ENCODE data around the gene ESM1. TPM values are rescaled to one million over a fixed set of nuclear protein-coding genes. Genes with fewer than 3 reads are reported as not detected.

The ESM1 gene
- total RNA-seq, 4 donors from 2014 or later = not detected

- in situ Hi-C loops (cut with MboI; ENCODE audit: low pct_ligation_motif_present in 1 of 4, low pct_unique_long_range_greater_than_20kb in 1 of 4, low sequenced_read_pairs in 3 of 4) = no loop called here
These were observed 11.1 kb upstream of the ESM1 start for GRCh38 chr5:54996466-54996865.

GRCh38 chr5:54995168-54995567 is 9.8 kb upstream of the ESM1 start:
- H3K4me1 ChIP-seq = no peaks in the 10 kb centered on the region
- no peaks in the 10 kb centered on the region for H3K9me3 ChIP-seq
- WGBS, 2 donors (ENCODE audit: low coverage in 1 of 2) = 60 to 83% methylated on average over 2 to 3 of the region's 3 CpGs
- intact Hi-C loops (cut with DNase I; ENCODE audit: low total_unique reads) = no loop called here
- no peaks in the 10 kb centered on the region for H3K36me3 ChIP-seq
- no peaks in the 10 kb centered on the region for H3K27me3 ChIP-seq
- TF ChIP-seq CTCF (IDR thresholded peaks at IDR 0.05) (no peak), POLR2A (IDR thresholded peaks at IDR 0.05) (no peak), POLR2AphosphoS5 (IDR thresholded peaks at IDR 0.05) (no peak), EP300 (IDR thresholded peaks at IDR 0.05; ENCODE audit: low read depth) (no peak)
- in situ Hi-C loops (cut with MboI; ENCODE audit: low pct_ligation_motif_present in 1 of 4, low pct_unique_long_range_greater_than_20kb in 1 of 4, low sequenced_read_pairs in 3 of 4) = no loop called here
- no peak overlapping the region for H3K27ac ChIP-seq
- DNase-seq = no peak
- H3K4me3 ChIP-seq = no peak overlapping the region

More at GRCh38 chr5:54996466-54996865, 11.1 kb upstream of the ESM1 start:
- Histone ChIP-seq H3K4me3 (no peak overlapping the region), H3K27me3 (no peaks in the 10 kb centered on the region), H3K27ac (no peak overlapping the region), H3K36me3 (no peaks in the 10 kb centered on the region), H3K4me1 (no peaks in the 10 kb centered on the region), H3K9me3 (no peaks in the 10 kb centered on the region)
- intact Hi-C loops (cut with DNase I; ENCODE audit: low total_unique reads) = no loop called here
- no peak for DNase-seq
- no peak for TF ChIP-seq CTCF (IDR thresholded peaks at IDR 0.05)
- no peak for TF ChIP-seq POLR2A (IDR thresholded peaks at IDR 0.05)
- no peak for TF ChIP-seq EP300 (IDR thresholded peaks at IDR 0.05; ENCODE audit: low read depth)
- no peak for TF ChIP-seq POLR2AphosphoS5 (IDR thresholded peaks at IDR 0.05)
- WGBS, 2 donors (ENCODE audit: low coverage in 1 of 2) = 61 to 64% methylated on average over 3 to 5 of the region's 5 CpGs

GRCh38 chr5:54994628-54995027 is 9.2 kb upstream of the ESM1 start:
- TF ChIP-seq CTCF (IDR thresholded peaks at IDR 0.05) (no peak), POLR2AphosphoS5 (IDR thresholded peaks at IDR 0.05) (no peak), EP300 (IDR thresholded peaks at IDR 0.05; ENCODE audit: low read depth) (no peak), POLR2A (IDR thresholded peaks at IDR 0.05) (no peak)
- Histone ChIP-seq H3K4me3 (no peak overlapping the region), H3K27me3 (no peaks in the 10 kb centered on the region), H3K9me3 (no peaks in the 10 kb centered on the region), H3K4me1 (no peaks in the 10 kb centered on the region), H3K27ac (no peak overlapping the region), H3K36me3 (no peaks in the 10 kb centered on the region)
- in situ Hi-C loops (cut with MboI; ENCODE audit: low pct_ligation_motif_present in 1 of 4, low pct_unique_long_range_greater_than_20kb in 1 of 4, low sequenced_read_pairs in 3 of 4) = no loop called here
- intact Hi-C loops (cut with DNase I; ENCODE audit: low total_unique reads) = no loop called here
- WGBS, 2 donors (ENCODE audit: low coverage in 1 of 2) = 77 to 86% methylated on average over 2 of the region's 2 CpGs
- no peak for DNase-seq

- H3K4me1 ChIP-seq = no peaks in the 10 kb centered on the region
- no peak for DNase-seq
- H3K27me3 ChIP-seq = no peaks in the 10 kb centered on the region
- no peak overlapping the region for H3K27ac ChIP-seq
- no peak for TF ChIP-seq POLR2A (IDR thresholded peaks at IDR 0.05)
- H3K9me3 ChIP-seq = no peaks in the 10 kb centered on the region
- in situ Hi-C loops (cut with MboI; ENCODE audit: low pct_ligation_motif_present in 1 of 4, low pct_unique_long_range_greater_than_20kb in 1 of 4, low sequenced_read_pairs in 3 of 4) (no loop called here), intact Hi-C loops (cut with DNase I; ENCODE audit: low total_unique reads) (no loop called here)
- 33% methylated on average over 2 of the region's 2 CpGs; no CpG with 5 or more reads in 1 of the 2 donors for WGBS, 2 donors (ENCODE audit: low coverage in 1 of 2)
- no peaks in the 10 kb centered on the region for H3K36me3 ChIP-seq
- no peak overlapping the region for H3K4me3 ChIP-seq
These were observed 7.9 kb upstream of the ESM1 start for GRCh38 chr5:54993318-54993717.

- no peak overlapping the region for H3K4me3 ChIP-seq
- WGBS, 2 donors (ENCODE audit: low coverage in 1 of 2) = 34 to 62% methylated on average over 3 of the region's 3 CpGs
- no peaks in the 10 kb centered on the region for H3K27me3 ChIP-seq
- no peak for TF ChIP-seq POLR2A (IDR thresholded peaks at IDR 0.05)
- TF ChIP-seq EP300 (IDR thresholded peaks at IDR 0.05; ENCODE audit: low read depth) = no peak
- TF ChIP-seq CTCF (IDR thresholded peaks at IDR 0.05) = no peak
- no peak for TF ChIP-seq POLR2AphosphoS5 (IDR thresholded peaks at IDR 0.05)
- H3K27ac ChIP-seq = no peak overlapping the region
- H3K4me1 ChIP-seq = no peaks in the 10 kb centered on the region
- DNase-seq = no peak
- intact Hi-C loops (cut with DNase I; ENCODE audit: low total_unique reads) (no loop called here), in situ Hi-C loops (cut with MboI; ENCODE audit: low pct_ligation_motif_present in 1 of 4, low pct_unique_long_range_greater_than_20kb in 1 of 4, low sequenced_read_pairs in 3 of 4) (no loop called here)
- H3K9me3 ChIP-seq = no peaks in the 10 kb centered on the region
- no peaks in the 10 kb centered on the region for H3K36me3 ChIP-seq
These were observed 6.0 kb upstream of the ESM1 start for GRCh38 chr5:54991416-54991815.
